PC-9 (cell line): ENCODE data around the gene POLD3. TPM values are rescaled to one million over a fixed set of nuclear protein-coding genes. Genes with fewer than 3 reads are reported as not detected.

Source experiments
- BruUV-seq: library from RNA; stranded (reverse); fragments of 400-500 nt; replicated peaks from 2 replicates; lab custom pipeline; 2021; lab: Mats Ljungman, UMichigan
- CTCF ChIA-PET: fragments of 300-600 bp; sonication (Branson Sonifier 250); formaldehyde crosslinking; loops from one replicate; lab custom pipeline; 2022; ENCODE audit warnings: antibody characterized with exemption; lab: Charles Lee
- POLR2A ChIA-PET: fragments of 300-600 bp; sonication (Branson Sonifier 250); formaldehyde crosslinking; loops from one replicate; lab custom pipeline; 2022; ENCODE audit warnings: antibody characterized with exemption; ENCODE audit not compliant: unreplicated experiment; lab: Charles Lee
- DNase-seq, 2 experiments: peaks; one replicate each; pipeline versions ENCODE4 v3.0.0 to v3.0.0-alpha.2; 2015 to 2022; ENCODE audit warnings: mixed read lengths in 1 of 2
- H2AFZ ChIP-seq: fragments of 200-600 bp; sonication (generic); 2 replicates; pipeline ENCODE4 v1.8.1; 2017; ENCODE audit warnings: antibody characterized with exemption
- H3F3A ChIP-seq: fragments of 200-600 bp; sonication (generic); 2 replicates; pipeline ENCODE4 v1.8.1; 2017; ENCODE audit warnings: antibody characterized with exemption, mild to moderate bottlenecking, low read depth; ENCODE audit not compliant: insufficient read depth
- H3K27ac ChIP-seq: fragments of 200-600 bp; sonication (generic); 2 replicates; pipeline ENCODE4 v1.6.1; 2016; ENCODE audit warnings: mixed run types
- H3K27me3 ChIP-seq: fragments of 200-600 bp; sonication (generic); 2 replicates; pipeline ENCODE4 v1.6.1; 2016; ENCODE audit warnings: low read depth, mixed run types; ENCODE audit not compliant: insufficient read depth
- H3K36me3 ChIP-seq: fragments of 200-600 bp; sonication (generic); 2 replicates; pipeline ENCODE4 v1.6.1; 2016; ENCODE audit warnings: low read depth, mixed run types
- H3K4me1 ChIP-seq: fragments of 200-600 bp; sonication (generic); replicated peaks from 2 replicates; pipeline ENCODE4 v1.6.1; 2016; ENCODE audit warnings: mixed run types; ENCODE audit not compliant: insufficient read depth
- H3K4me2 ChIP-seq: fragments of 200-600 bp; sonication (generic); 2 replicates; pipeline ENCODE4 v1.6.1; 2017; ENCODE audit warnings: mixed run types
- H3K4me3 ChIP-seq: fragments of 200-600 bp; sonication (generic); 2 replicates; pipeline ENCODE4 v1.6.1; 2016; ENCODE audit warnings: mixed run types
- H3K79me2 ChIP-seq: fragments of 200-600 bp; sonication (generic); 2 replicates; pipeline ENCODE4 v1.6.1; 2017; ENCODE audit warnings: low read depth, mixed run types
- H3K9me2 ChIP-seq: fragments of 200-600 bp; sonication (generic); 2 replicates; pipeline ENCODE4 v1.8.1; 2017; ENCODE audit warnings: mild to moderate bottlenecking; ENCODE audit not compliant: insufficient read depth
- H3K9me3 ChIP-seq: fragments of 200-600 bp; sonication (generic); 2 replicates; pipeline ENCODE4 v1.8.1; 2016; ENCODE audit warnings: low read depth; ENCODE audit not compliant: insufficient read depth
- H4K20me1 ChIP-seq: fragments of 200-600 bp; sonication (generic); 2 replicates; pipeline ENCODE4 v1.8.1; 2017; ENCODE audit not compliant: insufficient read depth
- CTCF ChIP-seq: fragments of 200-600 bp; sonication (generic); conservative IDR thresholded peaks from 2 replicates; pipeline ENCODE4 v1.6.1; 2017; ENCODE audit warnings: mixed run types, antibody characterized with exemption, mild to moderate bottlenecking, moderate library complexity
- EZH2 ChIP-seq: fragments of 200-600 bp; sonication (generic); IDR thresholded peaks from 2 replicates; pipeline ENCODE4 v1.8.0; 2017; ENCODE audit warnings: antibody characterized with exemption, low read depth
- intact Hi-C: fragments of 100-400 bp; cut with micrococcal nuclease; formaldehyde crosslinking; loops from one replicate; pipeline ENCODE4 v1.10.0; 2022; ENCODE audit not compliant: unreplicated experiment
- total RNA-seq: library from RNA; stranded (reverse); gene quantifications from 2 replicates; pipeline ENCODE4 v1.2.3, GENCODE V29; 2021

POLD3 gene
- total RNA-seq, 1 experiment from 2014 or later = 44.1 TPM

GRCh38 chr11:74603845-74604244 lies 11.5 kb downstream of the POLD3 start:
- BruUV-seq = no TSS peak
- Histone ChIP-seq H3K79me2 (peaks cover 3% of the 10 kb centered on the region; the same call in 1 of the 2 replicates), H4K20me1 (peaks cover 8% of the 10 kb centered on the region; the same call in 1 of the 2 replicates), H3K27ac (no peak overlapping the region), H2AFZ (no peak overlapping the region), H3K4me3 (no peak overlapping the region), H3K4me2 (no peak overlapping the region), H3K4me1 (no peaks in the 10 kb centered on the region), H3F3A (no peaks in the 10 kb centered on the region), H3K36me3 (peaks cover 7% of the 10 kb centered on the region; the same call in 1 of the 2 replicates), H3K9me3 (no peaks in the 10 kb centered on the region), H3K27me3 (no peaks in the 10 kb centered on the region), H3K9me2 (no peaks in the 10 kb centered on the region)
- intact Hi-C loops = no loop called here
- ChIA-PET POLR2A (no interaction called here), CTCF (no interaction called here)
- DNase-seq = no peak
- TF ChIP-seq CTCF (no peak), EZH2 (no peak)

GRCh38 chr11:74604311-74604710 lies 11.9 kb downstream of the POLD3 start:
- POLR2A ChIA-PET = no interaction called here
- no peaks in the 10 kb centered on the region for H3F3A ChIP-seq
- H3K36me3 ChIP-seq = peaks cover 7% of the 10 kb centered on the region; the same call in 1 of the 2 replicates
- TF ChIP-seq EZH2 (no peak), CTCF (no peak)
- no peaks in the 10 kb centered on the region for H3K9me3 ChIP-seq
- H2AFZ ChIP-seq = no peak overlapping the region
- H3K4me3 ChIP-seq = no peak overlapping the region
- H3K27me3 ChIP-seq = no peaks in the 10 kb centered on the region
- peaks cover 8% of the 10 kb centered on the region; the same call in 1 of the 2 replicates for H4K20me1 ChIP-seq
- no peak overlapping the region for H3K4me2 ChIP-seq
- H3K4me1 ChIP-seq = no peaks in the 10 kb centered on the region
- H3K9me2 ChIP-seq = no peaks in the 10 kb centered on the region
- no peak overlapping the region for H3K27ac ChIP-seq
- intact Hi-C loops = no loop called here
- DNase-seq = no peak
- BruUV-seq = no TSS peak
- peaks cover 3% of the 10 kb centered on the region; the same call in 1 of the 2 replicates for H3K79me2 ChIP-seq
- CTCF ChIA-PET = interaction anchor here (0.6 kb wide), 1 partner anchor 140 kb away, joined by 3 read pairs; no protein-coding TSS in a partner anchor

- H3K36me3 ChIP-seq = peaks cover 10% of the 10 kb centered on the region; the same call in 1 of the 2 replicates
- intact Hi-C loops = no loop called here
- H3K4me3 ChIP-seq = no peak overlapping the region
- no peak for DNase-seq
- H2AFZ ChIP-seq = no peak overlapping the region
- no peaks in the 10 kb centered on the region for H3K27me3 ChIP-seq
- H3K9me3 ChIP-seq = no peaks in the 10 kb centered on the region
- TF ChIP-seq CTCF (no peak), EZH2 (no peak)
- peaks cover under 1% of the 10 kb centered on the region; the same call in 1 of the 2 replicates for H3F3A ChIP-seq
- CTCF ChIA-PET = no interaction called here
- no peak overlapping the region for H3K27ac ChIP-seq
- peaks cover 3% of the 10 kb centered on the region; the same call in 1 of the 2 replicates for H3K79me2 ChIP-seq
- POLR2A ChIA-PET = no interaction called here
- H4K20me1 ChIP-seq = peaks cover 8% of the 10 kb centered on the region; the same call in 1 of the 2 replicates
- H3K4me2 ChIP-seq = no peak overlapping the region
- BruUV-seq = no TSS peak
- H3K9me2 ChIP-seq = no peaks in the 10 kb centered on the region
- no peaks in the 10 kb centered on the region for H3K4me1 ChIP-seq
These were observed 13.0 kb downstream of the POLD3 start for GRCh38 chr11:74605403-74605802.
